HG03060 (cell line): ENCODE results near the gene CDKN2B-AS1.
"Not testable (repeated sequence)": the region's sequence is repeated elsewhere in the genome, so short reads cannot be mapped to it uniquely, and the experiment has no call there.

Experiments
- ATAC-seq: cut with Tn5 transposase; IDR thresholded peaks from one replicate; pipeline ENCODE4 v1.9.1; 2021; ENCODE audit warnings: low read depth, moderate number of reproducible peaks; ENCODE audit not compliant: unreplicated experiment

Gene CDKN2B-AS1

DNA sequence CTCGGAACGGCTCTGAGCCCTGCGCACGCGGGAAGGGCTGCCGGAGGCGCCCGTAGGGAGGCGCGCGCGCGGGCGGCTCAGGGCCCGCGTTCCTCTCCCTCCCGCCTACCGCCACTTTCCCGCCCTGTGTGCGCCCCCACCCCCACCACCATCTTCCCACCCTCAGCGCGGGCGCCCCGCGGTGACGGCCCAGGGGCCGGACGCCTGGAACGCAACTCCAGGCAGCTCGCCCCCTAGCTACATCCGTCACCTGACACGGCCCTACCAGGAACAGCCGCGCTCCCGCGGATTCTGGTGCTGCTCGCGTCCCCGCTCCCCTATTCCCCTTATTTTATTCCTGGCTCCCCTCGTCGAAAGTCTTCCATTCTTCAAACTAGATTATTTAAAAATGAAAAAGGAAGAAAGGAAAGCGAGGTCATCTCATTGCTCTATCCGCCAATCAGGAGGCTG, at the start of gene CDKN2B-AS1:
TSS of gene CDKN2B-AS1 (plus strand) at position 236 of the 450 bp plus-strand sequence.
- peak; percentile 10 for ATAC-seq

DNA sequence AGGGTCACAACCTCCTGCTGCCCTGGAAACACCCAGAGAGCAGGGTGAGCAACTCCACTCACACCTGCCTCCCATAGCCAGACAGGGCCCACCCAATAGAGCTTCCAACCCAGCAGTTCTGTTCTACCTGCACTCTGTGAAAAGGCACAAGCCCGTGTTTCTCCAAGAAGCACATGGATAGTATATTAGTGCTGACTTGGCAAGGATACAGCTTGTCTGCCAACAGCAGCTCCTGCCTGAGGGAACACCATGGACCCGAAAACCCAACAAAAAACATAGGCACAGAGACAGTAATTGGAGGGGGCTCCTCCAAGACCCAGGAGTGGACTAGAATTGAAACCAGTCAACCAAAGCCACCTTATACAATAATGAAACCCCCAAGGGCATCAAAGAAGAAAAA, 49.0 kb upstream of the CDKN2B-AS1 start:
- no peak for ATAC-seq

DNA sequence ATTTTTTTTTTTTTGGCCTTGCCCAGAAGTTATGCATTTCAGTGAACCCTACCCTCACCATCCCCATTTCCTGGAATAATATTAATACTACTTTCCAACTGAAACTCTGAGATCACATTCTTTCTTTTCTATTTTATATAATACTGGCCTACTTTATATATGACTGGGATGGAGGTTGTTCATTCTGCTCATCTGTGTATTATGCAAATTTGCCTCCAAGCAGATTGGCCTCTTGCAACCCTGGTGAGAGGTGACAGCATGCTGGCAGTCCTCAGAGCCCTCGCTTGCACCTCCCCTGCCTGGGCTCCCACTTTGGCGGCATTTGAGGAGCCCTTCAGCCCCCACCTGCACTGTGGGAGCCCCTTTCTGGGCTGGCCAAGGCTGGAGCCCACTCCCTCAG, 35.8 kb upstream of the CDKN2B-AS1 start:
- ATAC-seq, result no peak

DNA sequence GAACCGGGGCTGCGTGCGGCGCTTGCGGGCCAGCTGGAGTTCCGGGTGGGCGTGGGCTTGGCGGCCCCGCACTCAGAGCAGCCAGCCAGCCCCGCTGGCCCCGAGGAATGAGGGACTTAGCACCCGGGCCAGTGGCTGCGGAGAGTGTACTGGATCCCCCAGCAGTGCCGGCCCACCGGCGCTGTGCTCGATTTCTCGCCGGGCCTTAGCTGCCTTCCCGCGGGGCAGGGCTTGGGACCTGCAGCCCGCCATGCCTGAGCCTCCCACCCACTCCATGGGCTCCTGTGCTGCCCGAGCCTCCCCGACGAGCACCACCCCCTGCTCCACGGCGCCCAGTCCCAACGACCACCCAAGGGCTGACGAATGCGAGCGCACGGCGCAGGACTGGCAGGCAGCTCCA, 35.3 kb upstream of the CDKN2B-AS1 start:
- not testable (repeated sequence) for ATAC-seq

- ATAC-seq, result no peak
Measured at GRCh38 chr9:21961569-21961968, 33.0 kb upstream of the CDKN2B-AS1 start.

DNA sequence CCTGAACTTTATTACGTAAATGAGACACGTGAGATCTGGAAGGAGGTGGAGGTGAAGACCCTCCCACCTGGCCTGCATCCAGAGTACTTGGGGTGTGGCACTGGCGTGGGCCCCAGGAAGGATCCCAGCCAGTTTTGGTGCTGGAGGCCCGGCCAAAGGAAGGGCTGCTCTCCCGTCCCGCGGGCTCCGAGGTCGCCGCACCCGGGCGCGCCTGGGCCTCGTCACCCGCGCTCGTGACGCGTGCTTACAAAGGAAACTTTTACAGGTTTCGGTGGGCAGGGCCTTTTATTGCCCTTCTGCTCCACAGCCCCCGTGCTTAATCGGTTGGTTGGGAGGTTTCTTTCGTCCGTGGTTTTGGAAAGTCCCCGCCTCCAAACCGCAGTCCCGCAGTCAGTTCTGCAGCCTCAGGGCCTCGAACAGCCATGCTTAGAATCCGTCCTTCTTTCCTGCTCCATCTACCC, 29.6 kb upstream of the CDKN2B-AS1 start:
- ATAC-seq, result peak; percentile 24

- ATAC-seq, result peak; percentile 50
Measured at GRCh38 chr9:21965401-21965951, 29.1 kb upstream of the CDKN2B-AS1 start.

DNA sequence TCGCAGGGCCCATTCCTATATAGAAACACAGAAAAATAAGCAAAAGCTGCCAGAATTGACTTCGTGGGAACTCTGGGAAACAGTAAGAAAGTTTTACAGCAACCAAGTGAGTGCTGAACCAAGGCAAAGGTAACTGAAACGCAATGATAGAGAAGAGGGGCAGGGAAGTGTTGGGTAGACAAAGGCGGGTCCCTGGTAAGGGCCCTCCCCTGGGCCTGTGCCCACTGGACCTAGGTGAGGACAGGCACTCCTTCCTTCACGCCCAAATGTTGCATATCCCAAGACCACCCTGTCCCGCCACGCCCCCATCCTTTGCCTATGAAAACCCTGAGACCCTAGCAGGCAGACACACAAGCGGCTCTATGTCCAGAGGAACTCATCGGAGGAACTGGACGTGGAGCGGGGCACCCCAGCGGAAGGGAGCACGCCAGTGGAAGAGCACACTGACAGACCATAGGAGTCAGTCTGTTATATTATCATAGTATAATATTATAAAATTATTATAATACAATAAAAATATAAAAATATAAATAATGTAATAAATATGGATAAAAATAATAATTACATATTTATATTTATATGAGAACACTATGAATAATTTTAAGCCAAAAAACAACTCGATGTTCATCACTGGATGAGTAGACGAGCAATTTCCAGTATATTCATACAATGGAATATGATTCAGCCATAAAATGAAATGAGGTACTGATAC, 28.3 kb upstream of the CDKN2B-AS1 start:
- ATAC-seq, result no peak

- no peak for ATAC-seq
Measured at GRCh38 chr9:21967169-21967568, 27.4 kb upstream of the CDKN2B-AS1 start.

DNA sequence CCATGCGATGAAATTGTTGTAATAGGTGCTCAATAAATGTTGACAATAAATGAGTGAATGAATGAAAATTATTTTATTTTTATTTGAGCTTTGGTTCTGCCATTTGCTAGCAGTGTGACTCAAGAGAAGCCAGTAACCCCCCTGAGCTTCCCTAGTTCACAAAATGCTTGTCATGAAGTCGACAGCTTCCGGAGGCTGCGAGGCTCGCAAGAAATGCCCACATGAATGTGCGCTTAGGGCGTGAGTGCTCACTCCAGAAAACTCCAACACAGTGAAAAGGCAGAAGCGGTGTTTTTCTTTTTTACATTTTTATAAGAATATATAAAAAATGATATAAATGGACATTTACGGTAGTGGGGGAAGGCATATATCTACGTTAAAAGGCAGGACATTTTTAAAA, 26.9 kb upstream of the CDKN2B-AS1 start:
- no peak for ATAC-seq

- ATAC-seq, result no peak
Measured at GRCh38 chr9:21968331-21969010, 26.1 kb upstream of the CDKN2B-AS1 start.

GRCh38 chr9:21969011-21969940, 25.3 kb upstream of the CDKN2B-AS1 start:
- ATAC-seq, result no peak

DNA sequence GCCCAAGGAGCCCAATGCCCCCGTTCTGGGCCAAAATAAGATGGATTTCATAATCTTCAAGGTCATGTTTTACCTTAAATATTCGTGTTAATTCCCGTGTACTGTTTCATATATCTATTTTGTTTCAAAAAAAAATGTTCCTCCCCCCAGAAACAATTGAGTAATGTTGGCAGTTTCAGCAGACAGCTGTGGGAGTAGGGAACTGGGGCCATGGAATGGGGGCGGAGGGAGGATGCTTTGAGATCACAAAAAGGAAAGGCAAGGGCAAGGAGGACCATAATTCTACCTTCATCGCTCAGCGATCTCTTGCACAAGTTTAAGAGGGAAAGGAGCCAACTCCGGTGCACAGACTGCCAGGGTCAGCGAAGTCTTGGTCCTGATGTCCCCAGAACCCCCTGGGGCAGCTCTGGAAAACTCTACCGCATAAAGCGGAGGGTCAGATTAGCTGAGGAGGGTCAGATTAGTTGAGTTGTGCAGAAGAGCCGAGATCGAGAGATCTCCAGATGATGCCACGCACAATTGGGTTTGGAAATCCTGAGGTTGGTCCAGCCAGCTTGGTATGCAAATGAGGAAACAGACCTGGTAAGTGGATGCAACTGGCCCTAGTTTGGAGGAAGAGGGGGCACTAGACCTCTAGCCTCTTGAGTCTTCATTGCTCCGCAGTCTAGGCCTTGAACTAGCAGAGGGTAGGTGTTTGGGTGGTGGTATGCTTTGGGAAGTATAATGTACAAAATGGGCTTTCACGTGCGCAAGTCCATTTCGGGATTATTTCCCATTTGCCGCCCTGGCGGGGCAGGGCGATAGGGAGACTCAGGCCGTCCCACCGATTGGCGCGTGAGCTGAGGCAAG, 24.4 kb upstream of the CDKN2B-AS1 start:
- ATAC-seq, result no peak

GRCh38 chr9:21970800-21971640, 23.6 kb upstream of the CDKN2B-AS1 start:
- no peak for ATAC-seq

DNA sequence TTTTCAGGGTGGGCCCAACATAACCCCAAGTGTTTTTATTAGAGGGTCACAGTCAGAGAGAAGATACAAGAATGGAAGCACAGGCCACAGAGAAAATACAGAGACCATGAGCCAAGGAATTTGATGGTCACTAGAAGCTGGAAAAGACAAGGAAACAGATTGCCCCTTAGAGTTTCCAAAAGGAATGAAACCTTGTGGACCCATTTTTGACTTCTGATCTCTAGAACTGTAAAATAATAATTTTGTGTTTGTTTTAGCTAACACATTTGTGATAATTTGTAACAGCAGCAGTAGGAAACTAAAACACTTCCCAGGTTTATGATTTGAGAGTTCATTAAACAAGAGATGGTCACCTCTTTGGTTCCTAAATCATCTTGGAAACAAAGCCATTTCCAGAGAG, 22.2 kb upstream of the CDKN2B-AS1 start:
- ATAC-seq, result no peak

GRCh38 chr9:21974343-21974721, 20.3 kb upstream of the CDKN2B-AS1 start:
- ATAC-seq, result no peak

- ATAC-seq, result no peak
Measured at GRCh38 chr9:21974722-21975409, 19.7 kb upstream of the CDKN2B-AS1 start.

GRCh38 chr9:21976334-21976875, 18.2 kb upstream of the CDKN2B-AS1 start:
- ATAC-seq, result no peak
